K562 (cell line): ENCODE measurements around the gene COL11A2. TPM values are rescaled to one million over a fixed set of nuclear protein-coding genes. Genes with fewer than 3 reads are reported as not detected.

Experiments used
- EGR1 ChIP-seq: fragments of 450-650 bp; conservative IDR thresholded peaks from 2 replicates; pipeline ENCODE4 v1.6.1; 2017; ENCODE audit warnings: mild to moderate bottlenecking
- ELK1 ChIP-seq: sonication (generic); formaldehyde crosslinking; IDR thresholded peaks from 2 replicates; pipeline ENCODE4 v1.8.1; 2022; ENCODE audit warnings: missing genetic modification reagents
- HSF4 ChIP-seq: fragments of 250-450 bp; sonication (Bioruptor Pico); IDR thresholded peaks from 2 replicates; pipeline ENCODE4 v2.1.2; 2022; ENCODE audit warnings: mild to moderate bottlenecking, moderate library complexity, borderline replicate concordance
- MEF2D ChIP-seq: conservative IDR thresholded peaks from 2 replicates; pipeline ENCODE4 v1.6.1; 2016; ENCODE audit warnings: low read depth, missing genetic modification characterization, missing compliant biosample characterization
- SIX5 ChIP-seq, 2 experiments: IDR thresholded peaks; 2 replicates each; pipeline ENCODE4 v1.6.1; 2011; ENCODE audit warnings: low read length in 2 of 2, borderline replicate concordance in 1 of 2, low read depth in 1 of 2, mild to moderate bottlenecking in 1 of 2, moderate library complexity in 1 of 2; ENCODE audit not compliant: insufficient read depth in 1 of 2
- ZBTB40 ChIP-seq, 2 experiments: fragments of 450-650 bp in 1 of 2; sonication (generic) in 1 of 2; formaldehyde crosslinking in 1 of 2; IDR thresholded peaks; 2 replicates each; pipeline versions ENCODE4 v1.7.1 to v1.9.0; 2016 to 2022; ENCODE audit warnings: inconsistent platforms in 1 of 2, mild to moderate bottlenecking in 1 of 2, missing genetic modification reagents in 1 of 2
- ZBTB49 ChIP-seq: sonication (generic); formaldehyde crosslinking; IDR thresholded peaks from 2 replicates; pipeline ENCODE4 v1.8.0; 2022; ENCODE audit warnings: missing genetic modification reagents, mild to moderate bottlenecking, borderline replicate concordance
- ZBTB9 ChIP-seq: fragments of 450-650 bp; formaldehyde crosslinking; IDR thresholded peaks from 2 replicates; pipeline ENCODE4 v1.4.0; 2020; ENCODE audit warnings: mild to moderate bottlenecking, moderate library complexity
- ZC3H8 ChIP-seq: fragments of 450-650 bp; IDR thresholded peaks from 2 replicates; pipeline ENCODE4 v1.6.1; 2017
- ZSCAN32 ChIP-seq: fragments of 450-650 bp; formaldehyde crosslinking; IDR thresholded peaks from 2 replicates; pipeline ENCODE4 v1.4.0; 2020; ENCODE audit warnings: mild to moderate bottlenecking, moderate library complexity
- polyA plus RNA-seq, 8 experiments: library from polyadenylated mRNA; depleted of rRNA in 4 of 8; stranded (reverse) in 5 of 8; unstranded in 3 of 8; fragments of >200 nt; fragmentation: Nextera tagmentation in 2 of 8; fragmentation: Illumina TruSeq in 1 of 8; extraction: Ambion mirVana in 2 of 8; extraction: Trizol in 1 of 8; gene quantifications; 2 replicates each; pipeline versions ENCODE4 v1.2.1 to v1.2.3, GENCODE V29; 2011 to 2014; ENCODE audit warnings: inconsistent platforms in 1 of 8, missing spikeins in 1 of 8
- total RNA-seq, 7 experiments: library from RNA; depleted of rRNA in 6 of 7; stranded (reverse); fragments of >200 nt in 6 of 7; fragmentation: Illumina TruSeq in 2 of 7; extraction: Trizol in 2 of 7; gene quantifications; 2 replicates each; pipeline versions ENCODE4 v1.2.1 to v1.2.3, GENCODE V29; 2011 to 2021; ENCODE audit warnings: low replicate concordance in 1 of 7

Gene COL11A2
- total and polyA plus RNA-seq, 9 of the 15 experiments (the other 6 are each of a cell fraction or from before 2014, with no cell fraction given) = 0.04 to 0.35 (median 0.09) TPM; not detected in 1

- TF ChIP-seq SIX5 (IDR thresholded peaks at IDR 0.05; ENCODE audit: borderline replicate concordance in 1 of 2, insufficient read depth in 1 of 2, low read depth in 1 of 2, low read length in 2 of 2) = peak; percentile 55 to 85; a peak in 3 of 4 replicates
- TF ChIP-seq HSF4 = no peak
- peak; percentile 85 for TF ChIP-seq EGR1
- peak; percentile 73; the same call in 1 of the 2 replicates for TF ChIP-seq ZSCAN32
- TF ChIP-seq MEF2D = no peak
- 0 out of 2 replicates have a peak, but pooled peaks have one; percentile 67 for TF ChIP-seq ZBTB49 (CRISPR knock-in tag)
- peak; percentile 89 for TF ChIP-seq ZBTB9 (CRISPR knock-in tag)
- TF ChIP-seq ZBTB40 (IDR thresholded peaks at IDR 0.05) = peak; percentile 87
- TF ChIP-seq ZBTB40 (CRISPR knock-in tag; IDR thresholded peaks at IDR 0.05) = no peak
- no peak for TF ChIP-seq ZC3H8
- no peak for TF ChIP-seq ELK1 (CRISPR knock-in tag)
These were observed 8.2 kb upstream of the COL11A2 start, which contains the start of the genes RXRB and SLC39A7 (continued) for GRCh38 chr6:33200219-33201146.
